GM18507 (cell line): ENCODE measurements around the gene TXLNG.
"Not testable (repeated sequence)": the region's sequence is repeated elsewhere in the genome, so short reads cannot be mapped to it uniquely, and the experiment has no call there.

Experiments
- DNase-seq: peaks from one replicate; pipeline ENCODE4 v3.0.0; 2011; ENCODE audit warnings: low read depth; ENCODE audit not compliant: insufficient read length; ENCODE audit errors: extremely low spot score
- FAIRE-seq: peaks from 2 replicates; lab custom pipeline; 2011; peaks lifted over from hg19 to GRCh38; lab: Jason Lieb, UNC

The TXLNG gene

DNA sequence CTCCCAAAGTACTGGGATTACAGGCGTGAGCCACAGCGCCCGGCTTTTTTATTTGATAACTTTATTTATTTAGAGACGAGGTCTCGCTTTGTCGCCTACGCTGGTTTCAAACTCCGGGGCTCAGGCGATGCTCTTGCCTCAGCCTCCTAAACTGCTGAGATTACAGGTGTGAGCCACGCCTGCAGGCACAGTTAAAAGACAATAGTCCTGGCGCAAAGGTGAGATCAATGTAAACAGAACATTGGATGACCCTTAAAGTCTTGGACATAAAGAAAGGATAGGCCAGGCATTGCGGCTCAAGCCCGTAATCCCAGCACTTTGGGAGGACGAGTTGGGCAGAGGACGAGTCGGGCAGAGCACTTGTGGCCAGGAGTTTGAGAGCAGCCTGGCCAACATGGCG, 2.8 kb upstream of the TXLNG start:
- FAIRE-seq: no peak

GRCh38 chrX:16784440-16784839, 1.8 kb upstream of the TXLNG start:
- not testable (repeated sequence) for DNase-seq, FAIRE-seq

More for the DNA sequence above, 2.8 kb upstream of the TXLNG start:
- no peak for DNase-seq

GRCh38 chrX:16785247-16786138, 773 bp upstream of the TXLNG start:
- no peak for DNase-seq
- no peak for FAIRE-seq

GRCh38 chrX:16786791-16787735, 797 bp downstream of the TXLNG start:
- DNase-seq: no peak

DNA sequence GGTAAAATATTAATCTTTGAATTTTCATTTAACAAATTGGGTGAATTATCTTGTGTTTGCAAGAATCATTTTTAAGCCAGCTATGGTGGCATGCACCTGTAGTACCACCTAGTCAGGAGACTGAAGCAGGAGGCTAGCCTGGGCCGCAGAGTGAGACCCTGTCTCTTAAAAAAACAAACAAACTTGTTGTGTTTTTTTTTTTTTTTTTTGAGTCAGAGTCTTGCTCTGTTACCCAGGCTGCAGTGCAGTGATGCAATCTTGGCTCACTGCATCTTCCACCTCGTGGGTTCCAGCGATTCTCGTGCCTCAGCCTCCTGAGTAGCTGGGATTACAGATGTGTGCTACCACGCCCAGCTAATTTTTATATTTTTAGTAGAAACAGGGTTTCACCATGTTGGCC, 2.2 kb downstream of the TXLNG start:
- DNase-seq: no peak
- FAIRE-seq: no peak

More at GRCh38 chrX:16786791-16787735, 797 bp downstream of the TXLNG start:
- FAIRE-seq: no peak

GRCh38 chrX:16796298-16796697, 10.0 kb downstream of the TXLNG start:
- DNase-seq (no peak), FAIRE-seq (no peak)

DNA sequence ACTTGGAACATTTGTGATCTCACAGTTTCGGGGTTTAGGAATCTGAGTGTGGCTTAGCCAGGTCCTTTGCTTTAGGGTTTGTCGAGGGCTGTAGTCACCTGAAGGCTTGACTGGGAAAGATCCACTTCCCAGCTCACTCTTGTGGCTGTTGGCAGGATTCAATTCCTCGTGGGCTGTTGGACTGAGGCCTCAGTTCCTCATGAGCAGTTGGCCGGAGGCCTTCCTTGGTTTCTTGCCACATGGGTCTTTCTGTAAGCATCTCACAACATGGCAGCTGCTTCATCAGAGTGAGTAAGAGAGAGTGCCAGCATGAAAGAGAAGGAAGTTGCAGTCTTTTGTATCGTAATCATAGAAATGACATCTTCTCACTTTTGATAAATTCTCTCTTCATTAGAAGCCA, 11.1 kb downstream of the TXLNG start:
- no peak for FAIRE-seq
- DNase-seq: no peak

DNA sequence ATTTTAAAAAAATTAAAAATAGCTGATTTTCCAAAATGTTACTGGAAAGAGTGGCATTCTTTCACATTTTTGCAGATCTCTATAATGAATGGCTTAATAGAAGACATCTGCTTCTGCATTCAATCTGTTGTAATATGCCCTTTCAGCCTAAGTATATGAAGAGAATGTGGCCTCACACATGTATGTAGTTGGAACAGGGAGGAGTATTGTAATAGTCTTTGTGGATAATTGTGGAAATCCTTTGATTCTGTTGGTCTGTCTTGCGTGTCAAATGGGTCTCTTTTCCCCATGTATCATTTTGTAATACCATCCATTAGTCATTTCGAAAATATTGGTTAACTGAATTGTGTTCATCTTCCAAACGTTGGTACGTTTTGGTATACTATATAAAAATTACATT, 11.6 kb downstream of the TXLNG start:
- FAIRE-seq: no peak
- DNase-seq: no peak

DNA sequence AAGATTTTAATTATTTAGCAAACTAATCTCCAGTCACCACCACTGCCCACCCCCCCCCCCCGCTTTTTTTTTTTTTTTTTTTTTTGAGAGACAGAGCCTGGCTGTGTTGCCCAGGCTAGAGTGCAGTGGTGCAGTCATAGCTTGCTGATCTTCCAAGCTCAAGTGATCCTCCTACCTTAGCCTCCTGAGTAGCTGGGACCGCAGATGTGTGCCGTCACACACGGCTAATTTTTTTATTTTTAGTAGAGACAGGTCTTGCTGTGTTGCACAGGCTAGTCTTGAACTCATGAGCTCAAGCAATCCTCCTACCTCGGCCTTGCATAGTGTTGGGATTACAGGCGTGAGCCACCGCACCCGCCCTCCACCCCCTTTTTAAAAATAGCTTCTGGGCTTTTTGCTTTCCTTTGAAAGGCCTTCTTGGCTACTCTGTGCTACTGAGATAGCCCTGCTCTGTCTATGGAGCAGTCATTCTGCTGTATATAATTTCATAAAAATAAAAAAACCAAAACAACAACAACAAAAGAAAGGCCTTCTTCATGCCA, 18.7 kb downstream of the TXLNG start:
- FAIRE-seq (no peak), DNase-seq (no peak)

GRCh38 chrX:16807548-16807947, 21.3 kb downstream of the TXLNG start:
- no peak for DNase-seq

DNA sequence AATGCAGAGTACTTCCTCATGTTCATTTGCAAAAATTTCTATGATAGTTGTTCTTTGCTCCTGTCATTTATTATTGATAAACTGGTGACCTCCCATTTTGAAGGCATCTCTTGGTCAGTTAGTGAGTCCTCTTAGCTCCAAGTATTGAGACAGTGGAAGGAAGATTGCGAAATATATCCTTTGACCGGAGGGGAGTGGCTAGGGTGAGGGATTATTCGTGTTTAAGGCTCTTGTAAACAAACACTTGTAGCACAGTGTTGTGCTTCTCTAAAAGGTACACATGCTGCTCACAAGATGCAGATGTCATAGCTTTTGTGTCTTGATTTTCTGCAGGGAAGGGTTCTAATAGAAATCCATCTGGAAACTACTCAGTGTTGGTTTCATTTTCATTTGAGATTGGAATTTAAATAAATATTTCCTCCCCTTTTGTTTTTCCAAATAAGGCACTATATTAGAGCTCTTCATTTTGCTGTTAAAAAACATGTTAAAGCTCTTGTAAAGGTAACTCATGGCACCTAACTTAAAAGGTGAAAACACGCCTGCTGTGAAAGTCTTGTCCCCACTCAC, 21.8 kb downstream of the TXLNG start:
- FAIRE-seq (no peak), DNase-seq (no peak)

More at GRCh38 chrX:16807548-16807947, 21.3 kb downstream of the TXLNG start:
- no peak for FAIRE-seq

- FAIRE-seq (no peak), DNase-seq (no peak)
Observed at GRCh38 chrX:16814597-16814996, 28.3 kb downstream of the TXLNG start.

- FAIRE-seq: no peak
Observed at GRCh38 chrX:16819634-16820033, 33.4 kb downstream of the TXLNG start.

DNA sequence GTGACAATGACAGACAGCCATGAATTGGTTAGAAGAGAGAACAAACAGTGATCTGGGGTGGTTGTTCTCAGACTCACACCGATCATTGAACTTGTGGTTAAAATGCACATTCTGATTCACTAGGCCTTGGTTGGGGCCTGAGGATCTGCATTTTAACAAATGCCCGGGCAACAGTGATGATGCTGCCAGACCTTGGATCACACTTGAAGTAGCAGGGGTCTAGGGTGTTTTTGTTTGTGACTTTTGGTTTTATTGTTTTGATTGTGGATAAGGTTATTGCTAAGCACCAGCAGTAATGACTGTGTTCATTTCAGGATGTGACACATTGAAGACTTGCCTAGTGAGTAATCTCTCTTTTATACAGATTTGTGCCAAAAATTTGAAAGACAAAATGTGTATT, 36.5 kb downstream of the TXLNG start:
- no peak for FAIRE-seq
- DNase-seq: no peak

More at GRCh38 chrX:16819634-16820033, 33.4 kb downstream of the TXLNG start:
- no peak for DNase-seq

- FAIRE-seq: no peak
- no peak for DNase-seq
Observed at GRCh38 chrX:16825264-16826035, 39.2 kb downstream of the TXLNG start.

DNA sequence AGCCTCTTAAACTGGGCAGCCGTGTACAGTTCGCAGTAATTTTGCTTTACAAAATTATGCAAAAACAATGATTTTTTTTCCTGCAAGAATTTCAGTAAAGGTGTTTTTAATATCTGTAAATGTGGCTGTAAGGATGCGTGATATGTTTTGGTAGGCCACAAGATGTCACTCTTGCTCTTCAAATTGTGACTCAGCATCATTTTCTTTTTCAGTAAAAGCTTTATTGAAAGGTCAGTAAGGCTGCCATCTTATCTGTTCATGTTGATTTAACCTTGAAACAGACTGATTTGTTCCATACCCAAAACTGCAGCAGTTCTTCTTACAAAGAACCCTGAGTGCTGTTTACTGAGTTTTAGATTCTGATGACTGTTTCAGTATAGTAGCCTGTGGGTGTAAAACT, 39.9 kb downstream of the TXLNG start:
- FAIRE-seq (peak; percentile 86), DNase-seq (no peak)

DNA sequence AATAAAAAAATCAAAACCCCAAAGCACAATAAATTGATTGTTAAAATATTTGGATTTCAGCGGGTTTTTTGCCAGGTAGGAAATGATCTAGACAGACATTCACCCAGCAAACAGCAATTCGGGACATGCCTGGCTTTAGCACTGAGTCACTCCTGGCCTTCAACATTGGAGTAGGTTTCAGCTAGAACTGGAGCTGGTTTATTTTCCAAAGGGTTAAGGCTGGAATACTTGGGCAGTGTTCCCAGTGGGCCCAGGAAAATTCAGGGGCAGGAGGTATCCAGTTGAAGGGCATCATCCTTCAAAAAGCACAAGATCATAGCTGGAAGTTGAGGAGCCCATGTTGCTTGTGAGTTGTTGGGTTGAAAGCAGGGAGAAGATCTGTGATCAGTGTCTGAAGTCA, 41.0 kb downstream of the TXLNG start:
- no peak for FAIRE-seq
- no peak for DNase-seq

DNA sequence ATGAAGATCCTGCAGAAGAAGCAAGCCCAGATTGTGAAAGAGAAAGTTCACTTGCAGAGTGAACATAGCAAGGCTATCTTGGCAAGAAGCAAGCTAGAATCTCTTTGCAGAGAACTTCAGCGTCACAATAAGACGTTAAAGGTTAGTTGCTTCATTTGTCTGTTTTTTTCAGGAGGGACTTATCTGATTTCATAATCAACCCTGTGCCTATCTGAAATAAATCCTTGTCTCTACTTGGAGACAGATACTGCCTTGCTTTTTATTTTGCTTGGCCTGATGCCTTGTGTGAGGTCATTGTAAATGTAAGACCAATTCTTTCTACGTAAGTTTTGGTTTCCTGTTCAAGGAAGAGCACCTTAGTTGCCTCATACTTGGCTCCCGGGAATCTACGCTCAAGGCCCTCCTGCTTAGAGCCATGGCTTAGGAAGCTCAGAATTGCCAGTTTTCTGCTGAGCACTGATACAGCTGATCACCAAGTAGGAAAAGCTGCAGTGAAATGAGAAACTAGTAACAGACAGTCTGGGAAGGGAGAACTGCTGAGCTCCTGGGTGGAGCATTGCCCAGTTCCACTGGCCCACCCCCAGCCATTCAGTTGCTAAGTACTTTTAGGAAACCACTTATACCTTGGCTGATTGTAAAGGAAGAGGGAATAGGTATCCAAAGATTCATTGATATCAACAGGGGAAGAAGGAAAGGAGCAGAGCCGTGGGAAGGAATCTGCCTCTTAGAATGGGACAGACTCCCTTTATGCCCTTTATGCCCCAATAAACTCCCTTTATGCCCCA, 42.0 kb downstream of the TXLNG start:
- DNase-seq (no peak), FAIRE-seq (no peak)
